Testis (tissue), 3 donors: ENCODE data around the gene NRN1L. TPM values are rescaled to one million over a fixed set of nuclear protein-coding genes. Genes with fewer than 3 reads are reported as not detected.

Source experiments
- DNase-seq: peaks from one replicate; pipeline ENCODE4 v3.0.0-alpha.2; 2019
- H3K27ac ChIP-seq, 2 donors: fragments of 200-600 bp; sonication (generic); one replicate each; pipeline ENCODE4 v1.5.1; 2019
- H3K27me3 ChIP-seq: fragments of 200-600 bp; sonication (generic); one replicate; pipeline ENCODE4 v1.5.1; 2019
- H3K36me3 ChIP-seq: fragments of 200-600 bp; sonication (generic); one replicate; pipeline ENCODE4 v1.5.1; 2017; ENCODE audit warnings: low read depth; ENCODE audit errors: missing control alignments
- H3K4me1 ChIP-seq: fragments of 200-600 bp; sonication (generic); one replicate; pipeline ENCODE4 v1.5.1; 2019
- H3K4me3 ChIP-seq, 2 donors: fragments of 200-600 bp; sonication (generic); one replicate each; pipeline ENCODE4 v1.5.1; 2017 to 2019
- H3K9me3 ChIP-seq: fragments of 200-600 bp; sonication (generic); one replicate; pipeline ENCODE4 v1.5.1; 2017
- CTCF ChIP-seq, 3 experiments: fragments of 450-650 bp in 2 of 3; fragments of 200-600 bp in 1 of 3; sonication (generic) in 1 of 3; IDR thresholded peaks; one replicate each; pipeline ENCODE4 v1.5.1; 2016 to 2019; ENCODE audit warnings: antibody characterized with exemption in 3 of 3, mild to moderate bottlenecking in 2 of 3, moderate library complexity in 1 of 3
- POLR2A ChIP-seq: fragments of 450-650 bp; IDR thresholded peaks from one replicate; pipeline ENCODE4 v1.6.1; 2017; ENCODE audit warnings: antibody characterized with exemption, mild to moderate bottlenecking, moderate library complexity
- WGBS, 2 donors: methylation state at CpG; one replicate each; pipeline ENCODE4 v1.1.5; 2018; 5-methylcytosine and 5-hydroxymethylcytosine counted together
- intact Hi-C: fragments of 100-400 bp; cut with DNase I; formaldehyde crosslinking; loops from one replicate; pipeline ENCODE4 v1.15.1; 2023; ENCODE audit warnings: low total_unique reads
- polyA plus RNA-seq: library from polyadenylated mRNA; stranded (reverse); fragments of 350-450 nt; fragmentation: Illumina TruSeq; extraction: RNeasy Lipid Tissue Mini Kit (QIAGEN cat#74804); gene quantifications from one replicate; pipeline ENCODE4 v1.2.3, GENCODE V29; 2014; ENCODE audit warnings: low read depth, low replicate concordance; ENCODE audit not compliant: insufficient read depth
- total RNA-seq, 2 donors: library from RNA; depleted of rRNA; stranded (reverse); fragments of >200 nt; gene quantifications; one replicate each; pipeline ENCODE4 v1.2.3, GENCODE V29; 2016

The NRN1L gene
- total and polyA plus RNA-seq, 3 donors from 2014 or later = 2.9 to 8.1 (median 4.2) TPM

- Histone ChIP-seq H3K27ac (no peak overlapping the region), H3K4me3 (no peak overlapping the region), H3K36me3 (no peaks in the 10 kb centered on the region), H3K4me1 (peaks cover 10% of the 10 kb centered on the region), H3K27me3 (no peaks in the 10 kb centered on the region), H3K9me3 (no peaks in the 10 kb centered on the region)
- intact Hi-C loops = no loop called here
- WGBS, 2 donors = 88 to 95% methylated on average over 1 to 12 of the region's 12 CpGs
- no peak for DNase-seq
- TF ChIP-seq POLR2A (no peak), CTCF (IDR thresholded peaks at IDR 0.05) (no peak)
Observed at GRCh38 chr16:67885545-67885944, 860 bp downstream of the NRN1L start.

- 96 to 97% methylated on average over 18 to 19 of the region's 19 CpGs for WGBS, 2 donors
- Histone ChIP-seq H3K27ac (no peak overlapping the region), H3K27me3 (no peaks in the 10 kb centered on the region), H3K4me3 (no peak overlapping the region), H3K4me1 (peaks cover 13% of the 10 kb centered on the region), H3K9me3 (no peaks in the 10 kb centered on the region), H3K36me3 (no peaks in the 10 kb centered on the region)
- no peak for DNase-seq
- TF ChIP-seq POLR2A (no peak), CTCF (IDR thresholded peaks at IDR 0.05) (no peak)
- intact Hi-C loops = no loop called here
Observed at GRCh38 chr16:67885976-67886375, 1.3 kb downstream of the NRN1L start.

GRCh38 chr16:67886387-67886786 lies 1.7 kb downstream of the NRN1L start:
- Histone ChIP-seq H3K27me3 (no peaks in the 10 kb centered on the region), H3K4me3 (no peak overlapping the region), H3K27ac (no peak overlapping the region), H3K4me1 (peaks cover 13% of the 10 kb centered on the region), H3K36me3 (no peaks in the 10 kb centered on the region), H3K9me3 (no peaks in the 10 kb centered on the region)
- no peak for TF ChIP-seq POLR2A
- TF ChIP-seq CTCF (IDR thresholded peaks at IDR 0.05) = no peak
- WGBS, 2 donors = 93 to 97% methylated on average over 5 of the region's 5 CpGs
- intact Hi-C loops = no loop called here
- no peak for DNase-seq

- no peak for DNase-seq
- intact Hi-C loops = no loop called here
- no peaks in the 10 kb centered on the region for H3K36me3 ChIP-seq
- H3K27me3 ChIP-seq = no peaks in the 10 kb centered on the region
- no peaks in the 10 kb centered on the region for H3K9me3 ChIP-seq
- 63 to 82% methylated on average over 3 of the region's 3 CpGs for WGBS, 2 donors
- no peak overlapping the region for H3K4me3 ChIP-seq
- H3K4me1 ChIP-seq = peaks cover 11% of the 10 kb centered on the region
- H3K27ac ChIP-seq = no peak overlapping the region
- TF ChIP-seq POLR2A = no peak
- no peak for TF ChIP-seq CTCF (IDR thresholded peaks at IDR 0.05)
Observed at GRCh38 chr16:67888331-67888730, 3.6 kb downstream of the NRN1L start.

GRCh38 chr16:67892375-67892774 lies 7.7 kb downstream of the NRN1L start:
- Histone ChIP-seq H3K27ac (peak overlapping the region in 1 of 2 donors; percentile 93), H3K4me3 (peak overlapping the region; percentile 90 to 96), H3K36me3 (no peaks in the 10 kb centered on the region), H3K9me3 (no peaks in the 10 kb centered on the region), H3K4me1 (peaks cover 18% of the 10 kb centered on the region), H3K27me3 (no peaks in the 10 kb centered on the region)
- WGBS, 2 donors = 21 to 36% methylated on average over 5 of the region's 5 CpGs
- TF ChIP-seq CTCF (IDR thresholded peaks at IDR 0.05) = no peak
- no peak for TF ChIP-seq POLR2A
- no peak for DNase-seq
- intact Hi-C loops = no loop called here
